ENCODE data around the gene PRKAR1A.

- no peak for TF ChIP-seq CTCF (IDR thresholded peaks at IDR 0.05)
- TF ChIP-seq POLR2A (IDR thresholded peaks at IDR 0.05), result no peak
- TF ChIP-seq POLR2AphosphoS5 (IDR thresholded peaks at IDR 0.05), result no peak
Observed at GRCh38 chr17:68566442-68566738, 54.2 kb downstream of the PRKAR1A start.
